Frontal cortex (tissue), 4 donors: ENCODE measurements around the gene NUP214. TPM values are rescaled to one million over a fixed set of nuclear protein-coding genes. Genes with fewer than 3 reads are reported as not detected.
A peak's percentile ranks its signal among the peaks of the same experiment; 100 is the strongest.
"Not testable (repeated sequence)": the region's sequence is repeated elsewhere in the genome, so short reads cannot be mapped to it uniquely, and the experiment has no call there.

Experiments used
- DNase-seq, 2 donors: peaks; one replicate each; pipeline ENCODE4 v3.0.0; 2012; ENCODE audit warnings: low spot score in 2 of 2
- FAIRE-seq: peaks from 2 replicates; lab custom pipeline; 2012; peaks lifted over from hg19 to GRCh38; lab: Jason Lieb, UNC
- total RNA-seq: library from RNA; depleted of rRNA; stranded (reverse); fragments of >200 nt; gene quantifications from one replicate; pipeline ENCODE4 v1.2.3, GENCODE V29; 2014
- donor health status: control.
- donor health status: control.
- donor health status: control.

NUP214 gene
- total RNA-seq, 1 donor from 2014 or later: 9.0 TPM

DNA sequence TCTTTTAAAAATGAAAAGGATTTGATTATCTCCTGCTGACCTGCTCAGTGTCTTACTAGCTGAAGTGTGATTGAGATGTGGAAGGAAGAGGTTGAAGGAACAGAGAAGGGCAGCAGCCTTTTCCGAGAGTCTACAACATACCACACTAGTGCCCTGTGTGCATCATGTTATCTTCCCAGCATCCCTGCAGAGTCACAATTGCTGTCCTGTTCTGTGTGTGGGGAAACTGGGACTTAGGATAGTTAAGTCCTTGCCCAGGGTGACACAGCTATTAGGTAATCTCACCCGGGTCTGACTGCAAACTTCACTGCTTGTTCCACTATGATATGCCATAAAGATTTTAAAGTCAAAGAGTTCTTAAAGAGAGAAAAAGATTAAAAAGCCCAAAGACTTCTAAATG lies 95.1 kb downstream of the NUP214 start:
- DNase-seq (no peak), FAIRE-seq (no peak)

DNA sequence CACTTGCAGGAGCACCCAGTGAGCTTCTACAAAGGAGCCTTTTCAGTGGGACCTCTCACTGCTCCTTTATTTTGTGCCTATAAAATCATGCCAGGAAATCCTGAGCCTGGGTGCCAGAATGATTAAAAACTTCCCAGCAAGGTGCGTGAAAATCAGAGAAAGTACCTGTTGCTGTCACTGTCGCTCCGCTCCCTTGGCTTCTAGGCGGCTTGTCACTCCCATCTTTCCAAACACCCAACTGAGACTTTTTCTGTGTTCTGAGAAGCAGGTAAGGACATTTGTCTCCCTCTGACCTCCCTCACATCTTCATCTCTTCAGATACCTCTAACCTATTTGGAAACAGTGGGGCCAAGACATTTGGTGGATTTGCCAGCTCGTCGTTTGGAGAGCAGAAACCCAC lies 97.1 kb downstream of the NUP214 start:
- DNase-seq (no peak), FAIRE-seq (no peak)

- FAIRE-seq (no peak), DNase-seq (no peak)
These were observed 100.8 kb downstream of the NUP214 start for GRCh38 chr9:131226226-131226625.

- no peak for FAIRE-seq
- no peak for DNase-seq
These were observed 101.9 kb downstream of the NUP214 start for GRCh38 chr9:131227112-131227958.

- FAIRE-seq (no peak), DNase-seq (no peak)
These were observed 102.6 kb downstream of the NUP214 start for GRCh38 chr9:131227959-131228460.

GRCh38 chr9:131228988-131229387 lies 103.6 kb downstream of the NUP214 start:
- DNase-seq: no peak
- no peak for FAIRE-seq

GRCh38 chr9:131233556-131233955 lies 108.2 kb downstream of the NUP214 start:
- FAIRE-seq: no peak
- no peak for DNase-seq

DNA sequence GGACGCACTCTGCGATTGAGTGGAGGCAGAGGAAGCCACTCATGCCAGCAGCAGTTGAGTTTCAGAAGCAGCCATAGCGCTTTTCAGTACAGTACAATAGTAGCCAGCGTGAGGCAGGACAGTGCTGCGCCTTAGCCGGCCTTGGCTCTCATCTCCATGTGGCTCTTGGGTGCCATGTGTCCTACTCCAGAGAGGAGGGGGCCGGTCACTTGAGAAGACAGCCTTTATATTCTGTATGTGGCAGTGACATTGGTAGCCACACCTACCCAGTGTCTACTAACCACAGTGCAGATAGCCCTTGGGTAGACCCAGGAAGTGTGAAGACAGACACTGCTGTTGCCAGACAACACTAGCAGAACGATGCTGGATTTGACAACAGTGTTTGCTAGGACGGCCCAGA lies 108.6 kb downstream of the NUP214 start:
- no peak for DNase-seq
- no peak for FAIRE-seq

GRCh38 chr9:131234799-131235479 lies 109.6 kb downstream of the NUP214 start:
- FAIRE-seq (no peak), DNase-seq (no peak)

GRCh38 chr9:131235480-131235851 lies 110.1 kb downstream of the NUP214 start:
- DNase-seq (no peak), FAIRE-seq (no peak)

GRCh38 chr9:131236161-131236560 lies 110.8 kb downstream of the NUP214 start:
- FAIRE-seq: no peak
- DNase-seq: no peak

- no peak for DNase-seq
- FAIRE-seq: no peak
These were observed 111.4 kb downstream of the NUP214 start for GRCh38 chr9:131236761-131237160.

DNA sequence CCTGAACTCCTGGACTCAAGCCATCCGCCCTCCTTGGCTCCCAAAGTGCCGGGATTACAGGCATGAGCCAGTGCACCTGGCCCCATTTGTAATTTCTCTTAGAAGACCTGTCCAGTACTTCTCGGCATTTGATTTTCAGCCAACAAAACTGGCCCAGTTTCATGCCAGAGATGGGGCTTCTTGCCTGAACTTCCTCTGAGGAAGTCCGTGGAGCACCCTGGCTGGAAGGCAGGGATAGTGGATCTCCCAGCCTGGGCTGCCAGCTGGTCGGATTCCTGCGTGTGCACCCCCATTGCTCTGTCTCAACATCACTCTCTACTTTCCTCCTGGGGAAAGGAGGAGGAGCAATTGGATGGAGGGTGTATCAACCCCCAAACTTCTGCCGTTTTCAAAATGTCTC lies 111.9 kb downstream of the NUP214 start:
- no peak for FAIRE-seq
- no peak for DNase-seq

GRCh38 chr9:131237931-131238401 lies 112.6 kb downstream of the NUP214 start:
- DNase-seq: peak in 1 of 2 donors; percentile 37
- FAIRE-seq: no peak

DNA sequence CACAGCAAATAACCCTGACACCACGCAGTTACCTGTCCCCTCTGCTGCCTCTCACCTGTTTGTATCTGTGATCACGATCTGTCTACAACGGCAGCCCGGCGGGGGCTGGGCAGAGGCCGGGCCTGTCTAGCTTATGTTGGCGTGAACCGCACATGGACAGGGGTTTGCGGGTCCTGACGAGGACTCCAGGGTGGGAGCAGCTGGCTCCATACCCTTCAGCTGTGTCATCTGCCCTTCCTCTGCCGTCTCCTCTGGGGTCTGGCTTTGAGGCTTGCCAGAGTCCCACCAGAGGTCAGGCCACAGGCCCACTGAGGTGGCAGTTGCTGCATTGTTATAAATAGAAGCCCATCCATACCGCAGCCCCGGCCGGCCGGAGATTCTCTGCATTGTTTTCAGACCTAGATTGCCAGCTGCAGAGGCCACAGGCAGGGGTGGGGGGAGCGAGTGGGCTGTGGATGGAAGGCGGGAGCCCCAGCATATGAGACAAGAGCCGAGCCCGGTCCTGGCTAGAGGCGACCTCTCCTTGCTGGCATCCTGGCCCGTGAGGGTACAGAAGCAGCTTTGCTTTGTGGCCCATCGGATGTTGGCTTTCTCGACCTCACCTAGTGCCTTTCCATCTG lies 113.1 kb downstream of the NUP214 start:
- no peak for DNase-seq
- no peak for FAIRE-seq

GRCh38 chr9:131239161-131239975 lies 114.0 kb downstream of the NUP214 start:
- DNase-seq (no peak), FAIRE-seq (no peak)

GRCh38 chr9:131240047-131240921 lies 114.9 kb downstream of the NUP214 start:
- no peak for FAIRE-seq
- DNase-seq: no peak

DNA sequence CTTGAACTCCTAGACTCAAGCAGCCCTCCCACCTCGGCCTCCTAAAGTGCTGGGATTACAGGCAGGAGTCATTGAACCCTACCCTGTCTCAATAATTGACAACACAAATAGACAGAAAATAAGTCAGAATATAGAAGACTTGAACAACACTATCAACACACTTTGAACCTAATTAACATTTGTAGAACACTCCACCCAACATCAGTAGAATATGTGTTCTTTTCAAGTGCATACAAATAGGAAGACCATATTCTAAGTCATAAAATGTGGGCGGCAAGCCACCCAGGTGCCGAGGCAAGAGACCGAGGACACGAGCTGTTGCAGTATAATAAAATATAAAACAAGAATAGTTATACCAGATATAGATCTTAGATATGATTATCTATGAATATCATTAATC lies 118.9 kb downstream of the NUP214 start:
- DNase-seq, FAIRE-seq: not testable (repeated sequence)

DNA sequence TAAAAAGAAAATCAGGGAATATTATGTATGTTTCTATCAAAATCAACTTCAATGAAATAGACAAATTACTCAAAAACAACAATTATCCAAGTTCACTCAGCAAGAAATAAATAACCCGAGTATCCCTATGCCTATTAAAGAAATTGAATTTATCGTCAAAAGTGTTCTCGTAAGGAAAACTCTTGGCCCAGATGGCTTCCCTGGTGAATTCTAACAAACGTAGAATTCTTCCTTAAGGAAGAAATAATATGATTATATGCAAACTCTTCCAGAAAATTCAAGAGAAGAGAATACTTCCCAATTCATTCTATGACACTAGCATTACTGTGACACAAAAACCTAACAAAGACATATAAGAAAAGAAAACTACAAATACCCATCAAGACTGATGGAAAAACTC lies 121.2 kb downstream of the NUP214 start:
- FAIRE-seq: no peak
- DNase-seq: no peak
